IPS-18c (cell line): Measurements from ENCODE around the gene ANAPC2.
A peak's percentile ranks its signal among the peaks of the same experiment; 100 is the strongest.

Experiments
- H3K4me3 ChIP-seq: 2 replicates; pipeline ENCODE4 v1.7.0; 2013; ENCODE audit warnings: low read depth, mild to moderate bottlenecking, low read length, moderate library complexity; ENCODE audit not compliant: insufficient read depth
- H3K9me3 ChIP-seq: one replicate; pipeline ENCODE4 v1.6.1; 2013; ENCODE audit warnings: mild to moderate bottlenecking, low read length, moderate library complexity; ENCODE audit not compliant: control insufficient read depth, insufficient read depth

The ANAPC2 gene, protein sequence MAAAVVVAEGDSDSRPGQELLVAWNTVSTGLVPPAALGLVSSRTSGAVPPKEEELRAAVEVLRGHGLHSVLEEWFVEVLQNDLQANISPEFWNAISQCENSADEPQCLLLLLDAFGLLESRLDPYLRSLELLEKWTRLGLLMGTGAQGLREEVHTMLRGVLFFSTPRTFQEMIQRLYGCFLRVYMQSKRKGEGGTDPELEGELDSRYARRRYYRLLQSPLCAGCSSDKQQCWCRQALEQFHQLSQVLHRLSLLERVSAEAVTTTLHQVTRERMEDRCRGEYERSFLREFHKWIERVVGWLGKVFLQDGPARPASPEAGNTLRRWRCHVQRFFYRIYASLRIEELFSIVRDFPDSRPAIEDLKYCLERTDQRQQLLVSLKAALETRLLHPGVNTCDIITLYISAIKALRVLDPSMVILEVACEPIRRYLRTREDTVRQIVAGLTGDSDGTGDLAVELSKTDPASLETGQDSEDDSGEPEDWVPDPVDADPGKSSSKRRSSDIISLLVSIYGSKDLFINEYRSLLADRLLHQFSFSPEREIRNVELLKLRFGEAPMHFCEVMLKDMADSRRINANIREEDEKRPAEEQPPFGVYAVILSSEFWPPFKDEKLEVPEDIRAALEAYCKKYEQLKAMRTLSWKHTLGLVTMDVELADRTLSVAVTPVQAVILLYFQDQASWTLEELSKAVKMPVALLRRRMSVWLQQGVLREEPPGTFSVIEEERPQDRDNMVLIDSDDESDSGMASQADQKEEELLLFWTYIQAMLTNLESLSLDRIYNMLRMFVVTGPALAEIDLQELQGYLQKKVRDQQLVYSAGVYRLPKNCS

GRCh38 chr9:137188490-137189296 lies at the start of gene ANAPC2, which contains the start of gene SSNA1:
Gene ANAPC2 (minus strand): TSS chr9:137188560. CDS start chr9:137188532, 28 bp downstream.
Gene SSNA1 (plus strand): TSS chr9:137188676. CDS start chr9:137188727, 51 bp downstream.
- H3K9me3 ChIP-seq, result peaks cover 2% of the 10 kb centered on the region
- H3K4me3 ChIP-seq, result peak within 1 kb of the TSS; percentile 96

DNA sequence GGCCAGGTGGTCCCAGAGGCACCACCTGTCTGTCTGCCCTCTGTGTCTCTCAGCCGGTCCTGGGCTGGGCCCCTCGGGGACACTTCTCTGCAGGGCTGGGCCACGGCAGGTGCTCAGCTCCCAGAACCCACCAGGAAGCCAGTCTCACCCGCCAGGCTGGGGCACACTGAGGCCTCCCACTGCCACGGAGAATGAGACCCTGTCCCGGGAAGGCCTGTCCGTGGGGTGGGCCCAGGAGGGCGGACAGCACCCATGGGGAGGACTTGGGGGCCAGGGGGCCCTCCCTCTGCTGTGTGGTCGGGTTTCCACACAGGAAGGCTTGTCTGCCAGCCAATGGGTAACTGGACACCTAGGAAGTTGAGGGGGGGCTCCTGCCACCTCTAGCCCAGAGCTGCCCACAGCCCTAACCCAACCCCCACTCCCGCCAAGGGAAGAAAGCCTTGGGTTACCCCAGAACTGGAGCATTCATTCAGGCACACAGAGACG lies 48.6 kb upstream of the ANAPC2 start:
- Histone ChIP-seq H3K9me3 (no peaks in the 10 kb centered on the region), H3K4me3 (no peak overlapping the region)

DNA sequence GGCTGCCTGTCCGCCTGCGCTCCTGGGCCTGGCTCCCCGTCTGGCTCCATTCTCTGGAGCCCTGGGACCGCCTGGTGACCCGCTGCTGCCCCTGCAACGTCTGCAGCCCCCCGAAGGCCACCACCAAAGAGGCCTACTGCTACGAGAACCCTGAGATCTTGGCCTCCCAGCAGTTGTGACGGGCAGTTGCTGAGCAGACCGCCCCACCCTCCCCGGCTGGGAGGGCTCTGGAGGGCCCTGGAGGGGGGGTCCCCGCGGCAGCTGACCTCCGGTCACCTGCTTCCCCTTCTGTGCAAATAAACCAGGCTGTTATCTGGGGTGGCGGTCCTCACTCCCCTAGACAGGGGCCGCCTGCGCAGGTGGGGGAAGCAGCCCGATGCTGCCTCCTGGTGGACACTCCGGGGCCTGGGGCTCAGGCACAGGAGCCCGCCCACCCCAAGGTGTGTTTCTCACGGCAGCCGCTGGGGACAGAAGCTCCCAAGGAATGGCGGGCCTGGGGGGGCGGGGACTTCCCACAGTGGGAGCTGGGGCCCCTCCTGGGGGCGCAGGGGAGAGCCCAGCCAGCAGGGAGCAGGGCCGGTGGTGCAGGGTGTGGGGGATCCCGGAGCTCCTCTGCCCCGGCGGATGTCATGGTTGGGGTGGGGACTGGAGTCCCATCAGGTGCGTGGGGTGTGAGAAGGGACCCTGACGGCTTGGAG lies 48.0 kb upstream of the ANAPC2 start:
- no peak overlapping the region for H3K4me3 ChIP-seq
- no peaks in the 10 kb centered on the region for H3K9me3 ChIP-seq

DNA sequence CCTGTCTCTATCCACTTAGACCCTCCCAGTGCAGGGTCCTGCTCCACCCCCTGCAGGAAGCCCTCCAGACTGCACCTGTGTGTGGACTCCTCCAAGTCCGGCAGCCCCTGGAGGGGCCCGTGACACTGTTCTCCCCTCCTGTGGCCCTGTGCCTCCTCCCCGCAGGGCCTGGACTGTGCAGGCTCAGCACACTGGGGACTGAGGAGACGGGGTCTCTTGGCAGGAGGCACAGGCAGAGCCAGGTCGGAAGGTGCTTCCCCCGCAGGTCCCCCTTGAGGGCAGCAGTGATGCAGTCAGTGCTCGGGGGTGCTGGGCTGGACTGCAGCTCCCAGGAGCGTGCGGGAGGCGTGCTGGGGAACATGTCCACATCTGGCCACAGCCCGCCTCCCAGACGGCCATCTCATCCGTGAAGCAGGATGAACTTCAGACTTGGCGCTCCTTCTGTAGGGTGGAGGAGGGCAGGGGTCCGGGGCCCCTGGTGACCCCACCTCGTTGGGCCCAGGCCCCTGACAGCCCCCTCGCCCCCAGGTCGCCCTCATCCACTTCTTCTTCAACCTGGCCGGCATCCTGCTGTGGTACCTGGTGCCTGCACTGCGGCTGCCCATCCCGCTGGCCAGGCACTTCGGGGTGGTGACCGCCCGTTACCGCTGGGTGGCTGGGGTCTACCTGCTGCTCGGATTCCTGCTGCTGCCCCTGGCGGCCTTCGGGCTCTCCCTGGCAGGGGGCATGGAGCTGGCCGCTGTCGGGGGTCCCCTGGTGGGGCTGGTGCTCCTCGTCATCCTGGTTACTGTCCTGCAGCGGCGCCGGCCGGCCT lies 47.3 kb upstream of the ANAPC2 start:
- Histone ChIP-seq H3K9me3 (no peaks in the 10 kb centered on the region), H3K4me3 (no peak overlapping the region)

DNA sequence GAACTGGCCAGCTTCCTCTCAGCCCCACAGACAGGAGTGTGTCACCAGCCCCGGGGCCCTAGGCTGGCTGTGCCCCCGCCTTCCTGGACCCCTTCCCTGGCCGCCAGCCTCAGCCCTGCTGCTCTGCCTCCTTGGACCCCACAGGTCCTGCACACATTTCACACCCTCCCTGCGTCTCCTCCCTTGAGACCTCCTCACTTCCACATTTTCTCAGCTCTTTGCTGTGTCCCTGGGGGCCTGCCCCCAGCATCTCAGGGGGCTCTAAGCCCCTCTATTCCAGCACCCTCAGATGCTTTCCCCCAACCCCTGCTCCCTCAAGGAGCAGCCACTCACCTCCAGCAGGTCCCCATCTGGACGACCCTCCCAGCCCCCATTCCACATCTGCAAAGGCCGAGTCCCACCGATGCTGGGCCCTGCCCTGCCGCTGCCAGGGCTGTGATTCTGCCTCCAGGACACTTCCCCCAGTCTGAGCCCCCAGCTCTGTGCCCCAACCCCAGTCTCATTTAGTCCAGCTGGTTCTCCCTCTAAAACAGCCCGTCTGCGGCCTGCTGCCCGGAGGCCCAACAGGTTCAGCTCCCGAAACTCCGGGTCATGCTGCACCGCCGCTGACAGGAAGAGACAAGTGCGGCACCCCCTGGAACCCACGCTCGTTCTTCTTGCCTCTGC lies 46.5 kb upstream of the ANAPC2 start:
- Histone ChIP-seq H3K4me3 (no peak overlapping the region; the same call in 1 of the 2 replicates), H3K9me3 (no peaks in the 10 kb centered on the region)

DNA sequence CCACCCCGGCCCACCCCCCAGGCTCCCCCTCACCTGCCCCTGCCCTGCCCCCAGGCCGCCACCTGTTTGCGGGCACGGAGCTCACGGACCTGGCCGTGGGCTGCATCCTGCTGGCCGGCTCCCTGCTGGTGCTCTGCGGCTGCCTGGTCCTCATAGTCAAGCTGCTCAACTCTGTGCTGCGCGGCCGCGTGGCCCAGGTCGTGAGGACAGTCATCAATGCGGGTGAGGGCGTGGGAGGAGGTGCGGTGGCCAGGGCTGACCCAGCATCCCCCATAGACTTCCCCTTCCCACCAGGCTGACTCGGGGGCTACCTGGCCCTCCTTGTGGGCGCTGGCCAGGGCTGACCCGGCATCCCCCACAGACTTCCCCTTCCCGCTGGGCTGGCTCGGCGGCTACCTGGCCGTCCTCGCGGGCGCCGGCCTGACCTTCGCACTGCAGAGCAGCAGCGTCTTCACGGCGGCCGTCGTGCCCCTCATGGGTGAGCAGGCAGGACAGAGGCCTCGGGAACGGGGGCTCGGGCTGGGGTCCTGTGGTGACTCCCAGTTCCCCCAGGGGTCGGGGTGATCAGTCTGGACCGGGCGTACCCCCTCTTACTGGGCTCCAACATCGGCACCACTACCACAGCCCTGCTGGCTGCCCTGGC lies 45.8 kb upstream of the ANAPC2 start:
- Histone ChIP-seq H3K9me3 (no peaks in the 10 kb centered on the region), H3K4me3 (no peak overlapping the region; the same call in 1 of the 2 replicates)

GRCh38 chr9:137233143-137233980 lies 45.0 kb upstream of the ANAPC2 start:
- H3K4me3 ChIP-seq, result no peak overlapping the region
- no peaks in the 10 kb centered on the region for H3K9me3 ChIP-seq

- Histone ChIP-seq H3K4me3 (no peak overlapping the region), H3K9me3 (no peaks in the 10 kb centered on the region)
These were observed 44.1 kb upstream of the ANAPC2 start for GRCh38 chr9:137232510-137232909.

GRCh38 chr9:137232101-137232500 lies 43.7 kb upstream of the ANAPC2 start:
- Histone ChIP-seq H3K4me3 (no peak overlapping the region), H3K9me3 (no peaks in the 10 kb centered on the region)

DNA sequence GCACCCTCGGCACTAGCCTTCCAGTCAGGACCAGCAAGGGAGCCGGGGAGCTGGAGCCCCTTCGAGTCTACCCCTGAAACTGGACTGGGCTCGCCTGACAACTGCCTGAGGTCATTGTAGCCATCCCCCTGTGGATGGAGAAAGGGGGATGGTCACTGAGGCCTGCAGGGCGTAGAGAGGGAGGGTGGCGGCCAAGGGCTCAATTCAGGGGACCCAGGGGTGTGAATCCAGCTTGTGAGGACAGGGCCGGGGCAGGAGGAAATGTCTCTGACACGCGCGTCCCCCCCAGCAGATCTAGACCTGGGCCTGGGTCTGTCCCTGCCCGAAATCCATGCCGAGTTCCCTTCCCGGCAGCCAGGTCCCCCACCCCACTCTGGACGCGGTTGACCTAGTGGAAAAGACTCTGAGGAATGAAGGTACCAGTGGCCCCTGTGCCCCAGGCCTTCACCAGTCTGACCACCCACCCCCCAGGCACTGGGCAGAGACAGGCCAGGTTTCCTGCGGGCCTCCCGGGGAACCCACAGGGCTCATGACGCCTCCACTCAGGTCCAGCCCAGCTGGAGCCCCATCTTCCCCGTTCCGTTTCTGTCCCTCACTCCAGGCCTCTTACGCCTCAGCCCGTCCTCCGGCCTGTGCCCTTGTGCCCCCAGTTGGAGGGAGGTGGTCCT lies 43.1 kb upstream of the ANAPC2 start:
- H3K9me3 ChIP-seq, result no peaks in the 10 kb centered on the region
- H3K4me3 ChIP-seq, result no peak overlapping the region

GRCh38 chr9:137230705-137231371 lies 42.5 kb upstream of the ANAPC2 start, which contains the start of gene SLC34A3:
Gene SLC34A3 (plus strand): TSS chr9:137230901. CDS start chr9:137231703, 802 bp downstream.
- Histone ChIP-seq H3K4me3 (no peak within 1 kb of the TSS), H3K9me3 (no peaks in the 10 kb centered on the region)

GRCh38 chr9:137229903-137230704 lies 41.7 kb upstream of the ANAPC2 start:
- Histone ChIP-seq H3K9me3 (no peaks in the 10 kb centered on the region), H3K4me3 (no peak overlapping the region)
